CD4-positive, alpha-beta T cell treated with Interleukin-2 at 100 ng/mL for 4 hours (primary cell): ENCODE results near the gene UBAC2.

Experiments used
- DNase-seq: peaks from one replicate; pipeline ENCODE4 v3.0.0-alpha.2; 2020; ENCODE audit warnings: low spot score

UBAC2 gene

DNA sequence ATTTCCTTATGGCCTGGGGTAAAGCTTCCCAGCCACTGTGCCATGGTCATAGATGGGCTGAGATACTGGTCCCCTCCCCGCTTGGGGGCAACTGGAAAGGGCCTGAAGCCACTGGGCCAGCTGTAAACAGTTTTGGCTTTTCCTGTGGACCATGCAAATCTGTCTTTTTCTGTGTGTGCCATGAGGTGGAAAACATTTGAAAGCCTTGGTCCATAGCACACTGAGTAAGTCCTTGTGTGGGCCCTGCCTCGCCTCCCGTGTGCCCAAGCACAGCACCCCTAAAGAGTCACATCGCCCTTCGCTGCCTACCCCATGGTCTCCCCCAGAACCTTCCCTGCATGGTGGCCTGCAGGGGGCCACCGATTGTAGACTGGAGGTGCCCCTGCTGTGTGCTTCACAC is 158.9 kb downstream of the UBAC2 start:
- DNase-seq: no peak

DNA sequence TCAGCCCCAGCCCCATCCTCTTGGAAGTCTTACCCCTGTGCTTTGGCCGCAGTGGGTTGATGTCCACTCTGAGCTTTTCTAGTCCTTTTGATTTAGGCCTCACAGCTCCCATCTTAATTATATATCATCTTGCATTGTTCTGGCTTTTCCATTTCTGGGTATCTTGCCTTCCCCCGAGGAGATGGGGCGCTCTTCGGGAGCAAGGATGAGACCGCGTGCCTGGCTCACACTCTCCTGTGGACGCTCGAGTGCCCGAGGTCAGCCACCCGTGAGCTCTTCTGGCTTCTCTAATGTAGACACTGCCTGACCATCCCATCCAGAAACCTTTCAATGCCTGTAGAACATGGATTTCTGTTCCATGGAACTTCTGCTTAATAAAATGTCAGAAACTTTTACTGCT is 160.0 kb downstream of the UBAC2 start:
- DNase-seq: no peak

DNA sequence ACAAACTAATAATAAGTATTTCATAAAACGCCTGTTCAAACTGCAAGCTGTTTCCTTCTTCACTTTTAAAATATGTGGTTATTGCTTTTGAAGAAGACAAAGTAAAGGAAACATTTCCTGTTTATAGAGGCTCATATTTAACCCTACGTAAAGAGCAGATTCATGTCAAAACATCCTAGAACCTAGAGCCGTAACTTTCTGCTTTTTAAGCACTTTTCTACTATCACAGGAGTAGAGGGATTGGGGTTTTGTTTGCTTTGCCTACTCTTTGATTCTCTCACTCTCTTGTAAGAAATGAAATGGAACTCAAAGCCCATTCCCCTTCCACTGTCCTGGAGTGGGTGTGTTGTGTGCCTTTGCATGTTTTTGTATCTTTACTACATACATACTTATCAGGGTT is 160.5 kb downstream of the UBAC2 start:
- DNase-seq: peak; percentile 49

DNA sequence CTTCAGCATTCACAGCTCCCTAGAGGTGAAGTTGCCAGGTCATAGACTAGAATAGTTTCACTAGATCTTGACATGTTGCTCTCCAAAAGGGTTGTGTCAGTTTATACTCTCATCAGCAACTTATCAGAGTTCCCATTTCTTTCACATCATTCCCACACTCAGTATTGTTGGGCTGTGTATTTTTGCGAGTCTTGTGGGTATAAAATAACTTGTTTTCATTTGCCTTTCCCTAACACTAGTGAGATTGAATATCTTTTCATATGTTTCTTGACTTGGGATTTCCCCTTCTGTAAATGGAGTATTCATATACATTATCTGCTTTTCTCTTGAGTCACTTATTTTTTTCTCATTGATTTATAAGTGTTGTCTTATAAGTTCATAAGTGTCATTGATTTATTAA is 161.7 kb downstream of the UBAC2 start:
- no peak for DNase-seq

DNA sequence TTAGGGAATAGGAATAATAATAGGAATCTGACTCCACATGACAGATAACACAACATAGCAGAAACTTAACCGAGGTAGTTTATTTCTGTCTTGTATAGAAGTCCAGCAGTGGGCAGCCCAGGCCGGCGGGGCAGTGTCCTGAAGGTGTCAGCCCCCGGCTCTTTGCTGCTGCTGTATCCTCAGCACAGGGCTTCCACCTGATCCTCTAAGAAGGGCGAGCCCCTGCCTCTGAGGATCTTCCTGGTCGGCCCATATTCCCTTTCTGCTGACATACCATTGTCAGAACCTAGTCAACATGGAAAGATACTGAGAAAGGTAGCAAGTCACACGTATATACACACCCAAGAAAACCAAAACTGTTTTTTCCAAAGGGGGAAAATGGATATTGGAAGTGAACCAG is 162.7 kb downstream of the UBAC2 start:
- DNase-seq: no peak

DNA sequence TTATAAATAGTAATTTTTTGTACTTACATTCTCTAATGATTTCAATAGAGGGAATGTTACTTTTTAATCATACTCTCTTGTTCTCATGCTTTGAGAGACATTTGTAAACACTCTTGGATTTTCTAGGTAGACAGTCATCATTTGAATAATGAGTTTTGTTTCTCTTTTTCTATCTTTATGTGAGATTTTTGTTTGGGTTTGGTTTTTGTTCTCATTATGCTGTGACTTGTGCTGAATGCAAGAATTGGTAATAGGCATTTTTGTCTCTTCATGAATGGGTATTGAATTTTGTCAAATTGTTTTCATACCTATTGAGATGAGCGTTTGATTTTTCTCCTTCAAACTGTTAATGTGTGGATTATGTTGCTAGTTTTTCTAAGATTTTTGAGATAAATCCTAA is 163.3 kb downstream of the UBAC2 start:
- DNase-seq: no peak

DNA sequence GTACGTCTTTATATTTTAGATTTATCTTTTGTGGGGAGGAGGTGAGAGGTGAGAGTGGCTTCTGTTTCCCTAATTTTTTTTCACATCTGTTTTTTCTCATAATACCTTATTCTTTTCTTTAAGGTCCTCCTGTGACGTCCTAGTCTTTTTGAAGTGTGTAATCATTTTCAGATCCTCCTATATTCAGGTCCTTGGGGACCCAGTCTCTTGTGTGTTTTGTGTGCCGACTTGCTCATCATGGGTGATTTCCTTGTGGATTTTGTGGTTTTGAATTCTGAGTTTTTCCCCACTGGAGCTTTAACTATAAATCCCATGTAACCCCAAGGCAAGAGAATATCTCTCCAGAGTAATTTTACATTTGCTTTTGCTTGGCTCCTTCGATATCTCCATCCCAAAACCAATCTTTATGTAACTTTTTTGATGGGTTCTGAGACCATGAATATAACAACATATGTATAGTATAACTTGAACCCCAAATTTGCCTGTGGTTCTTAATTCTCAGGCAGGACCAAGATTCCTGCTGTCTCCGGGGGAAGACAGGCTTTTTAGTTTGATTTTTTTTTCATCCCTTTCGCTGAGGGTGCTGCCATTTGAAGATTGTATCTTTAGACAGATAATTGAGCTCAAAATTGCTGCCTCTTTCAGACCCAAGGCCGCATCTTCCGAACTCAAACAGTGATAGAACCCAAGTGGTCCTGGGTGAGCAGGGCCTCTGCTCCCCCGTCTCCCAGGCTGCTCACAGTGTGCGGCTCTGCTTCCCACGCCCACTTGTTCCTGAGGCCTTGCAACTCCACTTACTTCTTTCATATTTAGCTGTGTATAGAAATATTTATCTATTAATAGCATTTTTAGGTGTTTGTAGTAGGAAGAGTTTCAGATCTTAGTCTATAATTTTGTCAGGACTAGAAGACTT is 165.7 kb downstream of the UBAC2 start:
- DNase-seq: no peak

DNA sequence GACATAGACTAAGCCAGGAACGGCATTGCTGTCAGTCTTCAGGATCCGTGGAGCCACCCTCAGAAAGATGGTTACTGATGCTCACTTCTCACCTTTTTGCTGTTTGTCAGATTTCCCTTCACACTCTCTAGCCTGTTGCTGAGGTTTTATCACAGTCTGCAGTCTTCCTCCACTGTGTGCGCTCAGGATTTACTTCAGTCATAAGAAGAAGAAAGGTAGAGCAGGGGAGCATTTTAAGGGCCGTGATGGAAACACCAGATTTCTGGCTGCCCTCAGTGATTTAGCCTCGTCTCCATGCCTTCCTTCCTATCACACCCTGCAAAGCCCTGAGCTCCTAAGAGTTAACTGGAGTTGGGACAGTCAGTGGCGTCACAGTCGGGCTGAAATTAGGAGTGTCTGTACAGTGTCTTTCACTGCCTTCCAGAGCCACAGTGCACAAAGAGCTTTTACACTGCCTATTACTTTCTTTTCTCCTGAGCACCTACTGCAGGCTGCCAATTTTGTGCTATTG is 166.5 kb downstream of the UBAC2 start:
- peak; percentile 58 for DNase-seq

DNA sequence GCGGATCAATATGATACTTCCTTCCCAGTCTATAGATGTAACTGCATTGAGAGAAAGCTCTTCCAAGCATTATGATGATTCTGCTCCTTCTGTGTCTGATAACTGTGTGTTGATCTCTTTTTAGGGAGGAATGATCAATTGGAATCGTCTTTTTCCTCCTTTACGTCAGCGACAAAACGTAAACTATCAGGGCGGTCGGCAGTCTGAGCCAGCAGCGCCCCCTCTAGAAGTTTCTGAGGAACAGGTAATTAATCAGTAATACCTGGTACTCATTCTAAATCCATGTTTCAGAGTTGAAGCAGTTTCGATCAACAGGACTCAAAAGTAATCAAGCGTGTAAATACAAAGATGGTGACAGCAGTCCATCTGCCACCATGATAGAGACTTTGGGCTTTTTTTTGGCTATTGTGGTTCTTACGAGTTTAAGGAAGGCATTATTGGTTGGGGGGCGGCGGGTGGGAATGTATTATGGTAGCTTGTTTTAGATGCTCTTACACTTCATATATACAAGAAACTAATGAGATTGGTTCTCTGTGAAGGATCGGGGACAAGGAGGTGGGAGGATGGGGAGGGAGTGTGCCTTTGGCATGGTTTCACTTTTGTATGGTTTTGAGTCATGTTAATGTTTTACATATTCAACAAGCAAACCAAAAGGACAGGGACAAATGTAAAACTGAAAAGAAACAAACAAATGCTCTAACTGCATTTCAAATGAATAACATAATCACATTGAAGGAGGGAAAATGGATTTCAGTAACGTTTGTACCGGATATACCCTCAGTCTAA is 167.2 kb downstream of the UBAC2 start:
- peak; percentile 52 for DNase-seq

DNA sequence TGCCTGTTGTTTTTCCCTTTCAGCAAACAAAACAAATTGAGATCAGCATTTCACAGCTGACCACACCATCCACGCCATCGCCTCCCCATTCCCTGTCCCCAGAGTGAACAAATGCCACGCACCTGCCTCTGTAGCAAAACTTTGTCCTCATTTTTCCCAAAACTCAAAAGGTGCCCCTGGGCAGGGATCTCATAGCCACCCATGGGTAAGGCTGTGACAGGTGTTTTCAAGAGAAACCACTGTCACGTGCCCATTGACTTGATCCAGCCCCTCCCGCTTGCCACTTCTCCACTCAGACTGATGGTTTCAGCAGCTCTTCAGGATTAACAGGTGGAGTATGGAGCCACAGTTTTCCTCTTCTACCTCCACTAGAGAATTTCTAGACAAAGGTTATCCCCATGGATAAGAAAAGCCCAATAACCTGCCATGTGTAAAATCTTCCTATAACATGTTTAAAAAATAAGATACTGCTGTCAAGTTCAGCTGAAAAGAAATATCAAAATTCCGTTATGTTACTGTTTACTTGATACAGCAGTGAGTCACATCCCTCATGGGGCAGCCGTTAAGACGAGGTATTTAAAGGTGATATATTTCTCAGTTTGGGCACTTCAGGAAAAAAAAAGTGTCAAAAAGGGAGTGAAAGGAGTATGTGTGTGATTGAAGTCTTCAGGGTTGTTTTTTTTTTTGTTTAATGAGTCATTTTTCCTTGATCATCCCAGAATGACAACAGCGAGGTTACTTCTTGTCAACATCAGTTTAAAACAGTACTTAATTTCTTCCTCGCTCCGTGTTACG is 170.0 kb downstream of the UBAC2 start:
- DNase-seq: peak; percentile 55

DNA sequence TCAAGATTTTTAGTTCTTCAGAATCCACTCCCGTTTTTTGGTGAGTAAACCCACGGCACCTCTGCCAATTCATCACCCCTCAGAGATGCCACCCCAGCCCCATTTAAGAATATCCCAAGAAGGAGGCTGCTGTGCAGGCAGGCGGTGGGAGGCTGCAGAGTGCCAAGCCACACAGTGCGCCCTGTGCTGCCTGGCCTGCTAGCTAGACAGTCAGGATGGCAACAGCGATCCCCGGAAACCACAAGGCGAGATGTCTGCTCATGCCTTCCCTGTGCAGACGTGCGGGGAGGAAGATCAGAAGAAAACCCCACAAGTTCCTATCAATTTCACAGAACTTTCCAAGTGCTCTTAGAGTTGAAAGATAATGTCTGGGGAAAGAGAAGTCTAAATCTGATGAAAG is 171.3 kb downstream of the UBAC2 start:
- DNase-seq: peak; percentile 76

DNA sequence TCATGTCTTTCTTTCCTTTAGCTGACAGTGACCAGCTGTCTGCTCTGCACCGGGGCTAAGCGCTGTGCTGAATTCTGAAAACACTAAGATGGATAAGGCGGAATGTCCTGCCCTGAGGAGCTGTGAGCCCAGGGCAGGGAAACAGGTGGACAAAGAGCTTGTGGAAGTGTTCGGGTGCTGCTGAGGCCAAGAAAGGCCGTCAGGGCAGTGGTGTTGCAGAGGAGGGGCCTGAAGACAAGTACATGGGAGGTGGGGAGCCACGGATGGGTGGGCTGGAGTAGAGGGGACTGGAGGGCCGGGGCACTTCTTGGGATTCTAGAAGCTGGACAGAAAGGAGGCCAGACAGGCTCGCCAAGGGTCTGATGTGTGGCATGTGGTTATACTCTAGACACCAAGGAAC is 172.8 kb downstream of the UBAC2 start:
- DNase-seq: no peak

DNA sequence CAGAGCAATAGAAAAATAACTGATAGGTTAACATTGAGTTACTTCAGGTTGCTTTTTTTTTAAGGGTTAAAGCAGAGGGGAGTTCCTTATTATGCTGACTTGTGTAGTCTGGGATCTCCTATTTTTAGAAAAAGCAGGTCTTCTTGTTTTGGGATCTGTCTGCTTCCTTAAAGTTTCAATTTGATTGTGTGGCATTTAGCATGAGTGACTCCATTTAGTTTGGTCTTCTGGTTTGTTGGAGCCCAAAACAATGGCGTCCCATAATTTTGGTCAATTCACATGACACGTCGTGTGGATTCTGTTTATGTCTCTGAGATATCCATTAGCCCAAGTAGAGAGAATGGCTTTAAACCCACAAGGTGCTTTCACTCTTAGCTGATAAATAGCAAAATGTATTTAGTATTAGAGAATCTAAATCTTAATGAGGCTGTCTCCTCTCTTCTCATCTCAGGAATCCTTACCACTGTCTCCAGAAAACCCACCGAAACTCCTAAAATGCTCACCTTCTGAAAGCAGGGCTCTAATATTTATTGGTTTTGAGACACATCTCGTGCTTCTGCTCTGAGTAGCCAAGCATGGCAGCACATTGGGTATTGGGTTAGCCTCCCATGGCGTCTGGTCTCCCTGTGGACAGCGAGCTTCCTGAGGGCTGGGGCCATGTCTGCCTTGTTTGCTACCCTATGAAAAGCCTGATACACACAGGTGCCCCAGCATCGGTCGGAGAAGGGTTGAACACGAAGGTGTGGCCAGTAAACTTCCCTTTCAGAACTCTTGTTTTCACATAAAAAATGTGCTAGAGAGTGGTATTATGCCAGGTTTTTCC is 173.7 kb downstream of the UBAC2 start:
- DNase-seq: no peak

DNA sequence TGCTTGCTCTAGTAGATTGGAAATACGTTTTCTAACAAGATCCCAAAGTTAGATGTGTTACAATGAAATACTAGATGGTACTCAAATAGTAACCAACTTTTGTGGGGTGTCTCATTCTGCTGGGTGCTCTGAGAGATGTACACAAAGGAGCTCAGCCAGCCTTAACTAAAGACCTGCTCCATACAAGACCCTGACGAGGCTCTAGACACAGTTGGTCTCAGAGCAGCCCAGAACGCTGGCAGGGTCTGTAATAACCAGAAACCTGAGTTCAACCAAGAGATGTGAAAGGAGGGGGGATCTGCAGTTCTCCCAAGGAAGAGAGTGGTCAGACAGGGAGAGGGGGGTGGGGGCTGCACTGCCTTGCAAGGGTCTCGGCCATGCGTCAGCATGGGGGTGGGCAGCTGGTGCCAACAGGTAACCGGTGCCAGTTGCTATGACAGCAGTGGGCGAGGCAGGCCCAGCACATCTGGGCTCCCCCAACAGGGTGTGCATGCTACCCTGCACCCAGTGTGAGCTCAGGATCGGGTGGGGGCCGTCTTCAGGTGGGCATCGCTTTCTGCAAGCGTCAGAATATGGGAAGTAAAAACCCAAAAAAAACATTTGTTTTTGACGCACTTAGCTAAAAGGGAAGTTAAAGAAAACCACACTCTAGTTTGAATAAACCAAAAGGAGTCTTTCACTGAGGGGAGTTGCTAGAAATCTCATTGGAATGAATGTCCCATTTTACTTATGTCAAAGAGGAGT is 174.5 kb downstream of the UBAC2 start:
- DNase-seq: peak; percentile 43

DNA sequence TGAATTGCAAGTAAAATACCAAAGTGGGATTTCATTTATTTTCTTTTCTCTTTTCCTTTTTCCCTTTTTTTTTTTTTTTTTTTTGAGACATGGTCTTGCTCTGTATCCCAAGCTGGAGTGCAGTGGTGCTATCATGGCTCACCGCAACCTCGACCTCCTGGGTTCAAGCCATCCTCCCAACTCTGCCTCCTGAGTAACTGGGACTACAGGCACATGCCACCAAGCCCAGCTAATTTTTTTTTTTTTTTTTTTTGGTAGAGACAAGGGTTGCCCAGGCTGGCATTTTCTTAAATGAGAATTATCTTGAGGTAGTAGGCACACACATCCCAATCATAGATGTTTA is 175.1 kb downstream of the UBAC2 start:
- DNase-seq: no peak

DNA sequence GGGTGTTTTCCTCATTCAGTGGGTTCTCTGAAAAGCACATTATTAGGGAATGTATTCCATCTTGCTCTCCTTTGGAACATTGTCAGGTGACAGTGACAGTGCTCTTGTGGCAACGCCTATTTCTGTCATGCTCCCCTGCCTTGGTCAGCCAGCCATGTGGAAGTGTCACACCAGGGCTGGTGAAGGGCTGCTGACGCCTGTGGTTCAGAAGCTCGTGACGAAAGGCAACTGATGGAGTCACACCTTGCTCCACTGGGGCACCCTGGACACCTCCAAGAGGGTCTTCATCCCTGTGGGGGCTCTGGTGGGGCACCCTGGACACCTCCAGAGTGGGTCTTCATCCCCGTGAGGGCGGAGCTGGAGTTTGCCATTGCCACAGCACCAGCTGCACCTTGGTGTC is 175.5 kb downstream of the UBAC2 start:
- no peak for DNase-seq

DNA sequence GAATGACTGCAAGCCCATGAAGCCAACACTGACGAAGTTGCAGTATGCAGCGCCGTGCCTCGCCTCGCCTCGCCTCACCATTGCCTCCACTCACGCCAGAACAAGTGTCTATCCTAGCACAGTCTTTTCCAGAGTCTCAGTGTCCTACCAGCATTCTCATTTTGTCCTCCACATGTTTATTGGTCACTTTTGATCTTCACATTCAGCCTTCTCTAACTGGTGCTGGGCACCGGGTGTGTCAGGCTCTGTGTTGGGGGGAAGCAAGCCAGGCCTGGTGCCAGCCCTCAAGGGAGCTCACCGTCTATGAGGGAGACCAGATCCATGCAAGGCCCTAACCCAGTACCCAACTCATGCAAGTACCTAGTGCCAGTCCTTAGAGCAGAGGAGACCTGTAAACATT is 176.3 kb downstream of the UBAC2 start:
- no peak for DNase-seq

DNA sequence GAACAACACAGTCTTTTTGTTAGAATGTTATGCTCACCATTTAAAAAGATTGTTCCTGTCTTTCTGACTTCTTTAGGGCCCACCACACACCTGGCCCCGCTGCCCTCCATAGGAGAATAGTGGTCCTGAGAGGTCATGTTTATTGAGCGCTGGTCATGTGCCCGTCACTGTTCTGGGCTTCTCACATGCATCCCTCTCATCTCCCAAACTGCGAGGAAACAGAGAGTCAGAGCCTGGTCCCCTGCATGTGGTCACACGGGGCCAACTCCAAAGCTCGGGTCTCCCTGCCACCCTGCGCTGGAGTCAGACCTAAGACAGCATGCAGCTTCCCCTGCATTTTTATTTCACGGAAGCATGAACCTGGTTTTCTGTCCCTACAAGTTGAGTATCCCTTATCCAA is 177.0 kb downstream of the UBAC2 start:
- no peak for DNase-seq

DNA sequence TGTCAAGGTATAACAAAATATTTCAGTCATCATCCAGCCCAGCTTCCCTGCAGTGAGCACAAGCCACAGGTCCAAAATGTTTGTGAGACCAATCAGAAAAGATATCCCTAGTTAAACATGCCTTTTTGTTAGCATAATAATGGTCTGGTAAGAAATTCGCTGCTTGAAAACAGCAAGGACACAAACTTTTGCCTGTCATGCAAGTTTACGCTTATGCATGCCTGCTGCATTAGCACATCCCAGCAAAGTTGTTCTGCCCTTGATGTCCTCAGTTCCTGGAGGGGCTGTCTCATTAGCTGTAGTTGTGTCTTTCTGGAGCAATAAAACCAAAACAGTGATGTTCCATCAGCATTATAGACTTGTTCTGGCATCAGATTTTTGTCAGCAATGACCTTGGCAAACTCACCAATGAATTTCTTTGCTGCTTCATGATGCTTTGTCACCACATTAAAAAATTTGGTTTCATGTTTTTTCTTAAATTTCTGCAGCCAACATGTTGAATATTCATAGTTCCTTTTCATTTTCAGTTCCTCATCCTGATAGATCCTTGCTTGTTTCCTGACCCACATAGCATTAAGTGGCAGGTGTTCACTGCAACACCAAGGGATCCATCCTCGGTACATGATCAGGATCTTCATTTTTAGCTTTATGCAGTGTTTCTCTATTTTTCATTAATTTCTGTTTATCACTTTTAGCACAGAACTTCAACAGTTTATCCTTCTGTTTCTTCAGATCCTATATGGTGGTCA is 178.5 kb downstream of the UBAC2 start:
- DNase-seq: no peak
